ENCODE measurements around the gene ZNF521. TPM values are rescaled to one million over a fixed set of nuclear protein-coding genes. Genes with fewer than 3 reads are reported as not detected.

The ZNF521 gene
- total RNA-seq, 1 donor from 2014 or later, result 10.3 TPM

GRCh38 chr18:25237571-25238267, 114.2 kb downstream of the ZNF521 start:
- Histone ChIP-seq H3K4me3 (no peak overlapping the region), H3K27me3 (ENCODE audit: low read depth) (no peaks in the 10 kb centered on the region), H3K27ac (replicated peaks) (peak overlapping the region; percentile 44), H3K4me1 (peaks cover 69% of the 10 kb centered on the region), H3K9me3 (replicated peaks) (no peaks in the 10 kb centered on the region), H3K36me3 (no peaks in the 10 kb centered on the region)
- no peak for TF ChIP-seq CTCF (IDR thresholded peaks at IDR 0.05; ENCODE audit: borderline replicate concordance)
- no peak for DNase-seq
- intact Hi-C loops (cut with micrococcal nuclease), result no loop called here

GRCh38 chr18:25236736-25237135, 115.2 kb downstream of the ZNF521 start:
- DNase-seq, result no peak
- peaks cover 77% of the 10 kb centered on the region for H3K4me1 ChIP-seq
- H3K27ac ChIP-seq (replicated peaks), result no peak overlapping the region
- TF ChIP-seq CTCF (IDR thresholded peaks at IDR 0.05; ENCODE audit: borderline replicate concordance), result no peak
- H3K36me3 ChIP-seq, result no peaks in the 10 kb centered on the region
- no peak overlapping the region for H3K4me3 ChIP-seq
- no peaks in the 10 kb centered on the region for H3K27me3 ChIP-seq (ENCODE audit: low read depth)
- no peaks in the 10 kb centered on the region for H3K9me3 ChIP-seq (replicated peaks)
- intact Hi-C loops (cut with micrococcal nuclease), result no loop called here

GRCh38 chr18:25235401-25236042, 116.4 kb downstream of the ZNF521 start:
- peak; percentile 14 for TF ChIP-seq CTCF (IDR thresholded peaks at IDR 0.05; ENCODE audit: borderline replicate concordance)
- no peak for DNase-seq
- H3K4me1 ChIP-seq, result peaks cover 84% of the 10 kb centered on the region
- intact Hi-C loops (cut with micrococcal nuclease), result no loop called here
- H3K36me3 ChIP-seq, result no peaks in the 10 kb centered on the region
- no peak overlapping the region for H3K4me3 ChIP-seq
- no peaks in the 10 kb centered on the region for H3K9me3 ChIP-seq (replicated peaks)
- no peaks in the 10 kb centered on the region for H3K27me3 ChIP-seq (ENCODE audit: low read depth)
- no peak overlapping the region for H3K27ac ChIP-seq (replicated peaks)

GRCh38 chr18:25234740-25235345, 117.1 kb downstream of the ZNF521 start:
- no peak for DNase-seq
- H3K9me3 ChIP-seq (replicated peaks), result no peaks in the 10 kb centered on the region
- peak overlapping the region; percentile 60 for H3K27ac ChIP-seq (replicated peaks)
- H3K4me3 ChIP-seq, result no peak overlapping the region
- H3K27me3 ChIP-seq (ENCODE audit: low read depth), result no peaks in the 10 kb centered on the region
- TF ChIP-seq CTCF (IDR thresholded peaks at IDR 0.05; ENCODE audit: borderline replicate concordance), result no peak
- H3K4me1 ChIP-seq, result peaks cover 84% of the 10 kb centered on the region
- intact Hi-C loops (cut with micrococcal nuclease), result no loop called here
- no peaks in the 10 kb centered on the region for H3K36me3 ChIP-seq

- intact Hi-C loops (cut with micrococcal nuclease), result no loop called here
- H3K27me3 ChIP-seq (ENCODE audit: low read depth), result no peaks in the 10 kb centered on the region
- no peaks in the 10 kb centered on the region for H3K36me3 ChIP-seq
- peaks cover 84% of the 10 kb centered on the region for H3K4me1 ChIP-seq
- no peaks in the 10 kb centered on the region for H3K9me3 ChIP-seq (replicated peaks)
- peak overlapping the region; percentile 60 for H3K27ac ChIP-seq (replicated peaks)
- H3K4me3 ChIP-seq, result peak overlapping the region; percentile 33
- DNase-seq, result no peak
- TF ChIP-seq CTCF (IDR thresholded peaks at IDR 0.05; ENCODE audit: borderline replicate concordance), result no peak
Observed at GRCh38 chr18:25234322-25234639, 117.7 kb downstream of the ZNF521 start.

All from left ventricle myocardium inferior (tissue), 1 donor.